ENCODE measurements around the gene GHRHR. TPM values are rescaled to one million over a fixed set of nuclear protein-coding genes. Genes with fewer than 3 reads are reported as not detected.

Gene GHRHR
- polyA plus RNA-seq, 3 donors, result not detected

DNA sequence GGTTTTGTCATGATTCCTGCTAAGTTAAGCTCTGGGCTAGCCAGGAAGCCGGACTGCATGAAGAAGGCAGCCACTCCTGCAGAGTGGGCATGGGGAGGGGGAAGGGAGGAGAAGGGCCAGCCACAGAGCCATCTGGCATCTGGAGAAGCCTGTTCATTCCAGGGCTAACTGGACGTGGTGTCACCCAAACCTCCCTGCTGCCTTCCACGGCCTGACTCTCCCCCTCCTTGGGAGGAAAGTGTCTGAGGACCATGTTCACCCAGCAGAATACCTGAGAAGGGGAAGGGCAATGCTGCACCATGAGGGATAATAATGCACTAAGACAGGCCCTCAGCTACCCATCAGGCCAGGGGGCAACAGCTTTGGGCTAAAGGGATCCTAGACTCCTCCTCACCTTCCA is 36.7 kb upstream of the GHRHR start:
- H3K36me3 ChIP-seq (replicated peaks in 1 of 2; ENCODE audit: control insufficient read depth in 1 of 2, insufficient read depth in 2 of 2, low read length in 2 of 2), result no peaks in the 10 kb centered on the region
- H3K79me2 ChIP-seq (ENCODE audit: insufficient read depth, low read length), result no peaks in the 10 kb centered on the region
- Mint-ChIP-seq H3K27ac (no peak overlapping the region), H3K4me3 (no peak overlapping the region), H3K9me3 (peaks cover 3 to 16% (median 6%) of the 10 kb centered on the region in 7 donors), H3K36me3 (no peaks in the 10 kb centered on the region), H3K4me1 (no peaks in the 10 kb centered on the region), H3K27me3 (ENCODE audit: low read depth in 3 of 3) (peaks cover 0 to 5% (median 2%) of the 10 kb centered on the region in 3 donors)
- no peak overlapping the region for H3K4me3 ChIP-seq (replicated peaks in 1 of 3; ENCODE audit: low read depth in 2 of 3, low read length in 3 of 3)
- no peaks in the 10 kb centered on the region for H4K20me1 ChIP-seq (ENCODE audit: insufficient read depth, low read length)
- no peak overlapping the region for H3K4me2 ChIP-seq (replicated peaks; ENCODE audit: extremely low read depth, low read length, poor library complexity, severe bottlenecking)
- WGBS (ENCODE audit: insufficient coverage), result 100% methylated on average over 3 of the region's 3 CpGs
- no peaks in the 10 kb centered on the region for H3K27me3 ChIP-seq (ENCODE audit: control insufficient read depth in 2 of 2, insufficient read depth in 2 of 2, low read length in 2 of 2)
- H3K4me1 ChIP-seq (ENCODE audit: control insufficient read depth in 1 of 2, insufficient read depth in 2 of 2, low read length in 2 of 2), result no peaks in the 10 kb centered on the region
- H3K9ac ChIP-seq (ENCODE audit: insufficient read depth, low read length, poor library complexity, severe bottlenecking), result no peak overlapping the region
- peaks cover 0 to 7% of the 10 kb centered on the region in 2 donors for H3K9me3 ChIP-seq (replicated peaks in 1 of 2; ENCODE audit: control insufficient read depth in 1 of 2, insufficient read depth in 1 of 2, low read length in 2 of 2)
- no peak overlapping the region for H3K27ac ChIP-seq (ENCODE audit: low read depth in 1 of 2, low read length in 2 of 2)
- intact Hi-C loops (cut with micrococcal nuclease), result no loop called here
- H2AFZ ChIP-seq (ENCODE audit: insufficient read depth, low read depth, low read length, poor library complexity, severe bottlenecking), result no peak overlapping the region
- TF ChIP-seq, protein P1, sequence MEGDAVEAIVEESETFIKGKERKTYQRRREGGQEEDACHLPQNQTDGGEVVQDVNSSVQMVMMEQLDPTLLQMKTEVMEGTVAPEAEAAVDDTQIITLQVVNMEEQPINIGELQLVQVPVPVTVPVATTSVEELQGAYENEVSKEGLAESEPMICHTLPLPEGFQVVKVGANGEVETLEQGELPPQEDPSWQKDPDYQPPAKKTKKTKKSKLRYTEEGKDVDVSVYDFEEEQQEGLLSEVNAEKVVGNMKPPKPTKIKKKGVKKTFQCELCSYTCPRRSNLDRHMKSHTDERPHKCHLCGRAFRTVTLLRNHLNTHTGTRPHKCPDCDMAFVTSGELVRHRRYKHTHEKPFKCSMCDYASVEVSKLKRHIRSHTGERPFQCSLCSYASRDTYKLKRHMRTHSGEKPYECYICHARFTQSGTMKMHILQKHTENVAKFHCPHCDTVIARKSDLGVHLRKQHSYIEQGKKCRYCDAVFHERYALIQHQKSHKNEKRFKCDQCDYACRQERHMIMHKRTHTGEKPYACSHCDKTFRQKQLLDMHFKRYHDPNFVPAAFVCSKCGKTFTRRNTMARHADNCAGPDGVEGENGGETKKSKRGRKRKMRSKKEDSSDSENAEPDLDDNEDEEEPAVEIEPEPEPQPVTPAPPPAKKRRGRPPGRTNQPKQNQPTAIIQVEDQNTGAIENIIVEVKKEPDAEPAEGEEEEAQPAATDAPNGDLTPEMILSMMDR (IDR thresholded peaks at IDR 0.05), result no peak
- no peak for DNase-seq

DNA sequence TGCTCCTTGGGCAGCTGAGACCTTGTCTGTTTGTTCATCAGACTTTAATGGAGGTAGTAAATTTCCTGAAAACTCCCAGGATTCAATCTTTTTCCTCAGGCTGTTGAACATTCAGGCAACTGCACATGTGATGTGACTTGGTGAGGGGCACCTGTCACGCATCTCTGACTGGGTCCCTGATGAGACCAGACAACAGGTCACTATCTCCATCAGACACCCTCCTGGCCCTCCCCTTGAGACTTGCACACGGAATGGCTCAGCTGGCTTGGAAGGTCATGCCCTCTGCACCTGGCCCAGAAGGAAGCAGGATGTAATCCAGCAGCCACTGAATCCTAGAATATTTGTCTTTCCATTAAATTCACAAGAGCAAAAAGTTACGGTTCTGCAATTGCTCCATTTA is 36.2 kb upstream of the GHRHR start:
- Mint-ChIP-seq H3K27me3 (ENCODE audit: low read depth in 3 of 3) (peaks cover 0 to 3% (median 2%) of the 10 kb centered on the region in 3 donors), H3K27ac (no peak overlapping the region), H3K4me1 (no peaks in the 10 kb centered on the region), H3K36me3 (no peaks in the 10 kb centered on the region), H3K9me3 (peaks cover 3 to 16% (median 6%) of the 10 kb centered on the region in 7 donors), H3K4me3 (no peak overlapping the region)
- Histone ChIP-seq H3K27ac (ENCODE audit: low read depth in 1 of 2, low read length in 2 of 2) (no peak overlapping the region), H3K36me3 (replicated peaks in 1 of 2; ENCODE audit: control insufficient read depth in 1 of 2, insufficient read depth in 2 of 2, low read length in 2 of 2) (no peaks in the 10 kb centered on the region), H3K4me1 (ENCODE audit: control insufficient read depth in 1 of 2, insufficient read depth in 2 of 2, low read length in 2 of 2) (no peaks in the 10 kb centered on the region), H3K9ac (ENCODE audit: insufficient read depth, low read length, poor library complexity, severe bottlenecking) (no peak overlapping the region), H3K9me3 (replicated peaks in 1 of 2; ENCODE audit: control insufficient read depth in 1 of 2, insufficient read depth in 1 of 2, low read length in 2 of 2) (peaks cover 0 to 7% of the 10 kb centered on the region in 2 donors), H3K4me2 (replicated peaks; ENCODE audit: extremely low read depth, low read length, poor library complexity, severe bottlenecking) (no peak overlapping the region), H4K20me1 (ENCODE audit: insufficient read depth, low read length) (no peaks in the 10 kb centered on the region), H3K27me3 (ENCODE audit: control insufficient read depth in 2 of 2, insufficient read depth in 2 of 2, low read length in 2 of 2) (no peaks in the 10 kb centered on the region), H3K4me3 (replicated peaks in 1 of 3; ENCODE audit: low read depth in 2 of 3, low read length in 3 of 3) (no peak overlapping the region), H3K79me2 (ENCODE audit: insufficient read depth, low read length) (no peaks in the 10 kb centered on the region), H2AFZ (ENCODE audit: insufficient read depth, low read depth, low read length, poor library complexity, severe bottlenecking) (no peak overlapping the region)
- no peak for DNase-seq
- intact Hi-C loops (cut with micrococcal nuclease), result no loop called here
- TF ChIP-seq, protein P1 (IDR thresholded peaks at IDR 0.05), result no peak
- WGBS (ENCODE audit: insufficient coverage), result 85% methylated on average over 3 of the region's 3 CpGs

Measured in CD14-positive monocyte (primary cell).